AG04450 (cell line): ENCODE data around the gene KCNMB2. TPM values are rescaled to one million over a fixed set of nuclear protein-coding genes. Genes with fewer than 3 reads are reported as not detected.

Source experiments
- CTCF ChIA-PET: fragments of 300-600, 350-600 bp; formaldehyde crosslinking; extraction: SDS; loops from one replicate; lab custom pipeline; 2022; ENCODE audit warnings: antibody characterized with exemption, inconsistent platforms; lab: Charles Lee
- POLR2A ChIA-PET: fragments of 350-600 bp; formaldehyde crosslinking; extraction: SDS; loops from one replicate; lab custom pipeline; 2021; ENCODE audit warnings: antibody characterized with exemption, inconsistent platforms; lab: Yijun Ruan, JAX
- DNase-seq: peaks from one replicate; pipeline ENCODE4 v3.0.0-alpha.2; 2011; ENCODE audit warnings: low read depth, low spot score
- H3K27ac ChIP-seq: one replicate; pipeline ENCODE4 v1.5.1; 2012; ENCODE audit warnings: low read depth, low read length, control low read depth
- H3K27me3 ChIP-seq: one replicate; pipeline ENCODE4 v1.6.0; 2012; ENCODE audit warnings: low read length; ENCODE audit not compliant: control insufficient read depth, insufficient read depth
- H3K4me3 ChIP-seq: 2 replicates; pipeline ENCODE4 v1.5.1; 2011; ENCODE audit warnings: mild to moderate bottlenecking, low read depth, low read length, control low read depth
- H3K9me3 ChIP-seq: 2 replicates; pipeline ENCODE4 v1.5.1; 2012; ENCODE audit warnings: low read length; ENCODE audit not compliant: control insufficient read depth, insufficient read depth
- CTCF ChIP-seq: IDR thresholded peaks from 2 replicates; pipeline ENCODE4 v1.5.1; 2011; ENCODE audit warnings: low read depth, low read length, control low read depth, inconsistent platforms
- polyA plus RNA-seq: library from polyadenylated mRNA; depleted of rRNA; stranded (reverse); fragments of >200 nt; gene quantifications from 2 replicates; pipeline ENCODE4 v1.2.3, GENCODE V29; 2011

KCNMB2 gene
- polyA plus RNA-seq, 1 experiment: not detected

GRCh38 chr3:178802259-178802658 lies 266.0 kb downstream of the KCNMB2 start:
- TF ChIP-seq CTCF: no peak
- DNase-seq: no peak
- no peak overlapping the region for H3K4me3 ChIP-seq
- CTCF ChIA-PET: no interaction called here
- POLR2A ChIA-PET: no interaction called here
- no peaks in the 10 kb centered on the region for H3K27me3 ChIP-seq
- H3K27ac ChIP-seq: no peak overlapping the region
- H3K9me3 ChIP-seq: no peaks in the 10 kb centered on the region

- no peak for TF ChIP-seq CTCF
- DNase-seq: no peak
- Histone ChIP-seq H3K4me3 (no peak overlapping the region), H3K27me3 (no peaks in the 10 kb centered on the region), H3K27ac (no peak overlapping the region), H3K9me3 (no peaks in the 10 kb centered on the region)
- POLR2A ChIA-PET: no interaction called here
- CTCF ChIA-PET: no interaction called here
Observed at GRCh38 chr3:178802993-178803693, 266.9 kb downstream of the KCNMB2 start.

GRCh38 chr3:178804606-178805005 lies 268.4 kb downstream of the KCNMB2 start:
- ChIA-PET POLR2A (no interaction called here), CTCF (no interaction called here)
- no peak overlapping the region for H3K4me3 ChIP-seq
- no peaks in the 10 kb centered on the region for H3K27me3 ChIP-seq
- no peaks in the 10 kb centered on the region for H3K9me3 ChIP-seq
- H3K27ac ChIP-seq: no peak overlapping the region
- TF ChIP-seq CTCF: no peak
- DNase-seq: no peak

GRCh38 chr3:178805741-178806140 lies 269.5 kb downstream of the KCNMB2 start:
- POLR2A ChIA-PET: no interaction called here
- Histone ChIP-seq H3K27ac (no peak overlapping the region), H3K27me3 (no peaks in the 10 kb centered on the region), H3K9me3 (no peaks in the 10 kb centered on the region), H3K4me3 (no peak overlapping the region)
- no peak for DNase-seq
- CTCF ChIA-PET: no interaction called here
- TF ChIP-seq CTCF: no peak

- TF ChIP-seq CTCF: no peak
- POLR2A ChIA-PET: no interaction called here
- Histone ChIP-seq H3K27me3 (no peaks in the 10 kb centered on the region), H3K4me3 (no peak overlapping the region), H3K27ac (no peak overlapping the region), H3K9me3 (no peaks in the 10 kb centered on the region)
- CTCF ChIA-PET: no interaction called here
- DNase-seq: no peak
Observed at GRCh38 chr3:178806651-178807050, 270.4 kb downstream of the KCNMB2 start.
